Measurements from ENCODE around the gene RAB3IL1.
"Not testable (repeated sequence)": the region's sequence is repeated elsewhere in the genome, so short reads cannot be mapped to it uniquely, and the experiment has no call there.

RAB3IL1 gene, protein sequence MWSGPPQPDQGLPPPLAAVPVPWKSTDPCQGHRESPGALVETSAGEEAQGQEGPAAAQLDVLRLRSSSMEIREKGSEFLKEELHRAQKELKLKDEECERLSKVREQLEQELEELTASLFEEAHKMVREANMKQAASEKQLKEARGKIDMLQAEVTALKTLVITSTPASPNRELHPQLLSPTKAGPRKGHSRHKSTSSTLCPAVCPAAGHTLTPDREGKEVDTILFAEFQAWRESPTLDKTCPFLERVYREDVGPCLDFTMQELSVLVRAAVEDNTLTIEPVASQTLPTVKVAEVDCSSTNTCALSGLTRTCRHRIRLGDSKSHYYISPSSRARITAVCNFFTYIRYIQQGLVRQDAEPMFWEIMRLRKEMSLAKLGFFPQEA

DNA sequence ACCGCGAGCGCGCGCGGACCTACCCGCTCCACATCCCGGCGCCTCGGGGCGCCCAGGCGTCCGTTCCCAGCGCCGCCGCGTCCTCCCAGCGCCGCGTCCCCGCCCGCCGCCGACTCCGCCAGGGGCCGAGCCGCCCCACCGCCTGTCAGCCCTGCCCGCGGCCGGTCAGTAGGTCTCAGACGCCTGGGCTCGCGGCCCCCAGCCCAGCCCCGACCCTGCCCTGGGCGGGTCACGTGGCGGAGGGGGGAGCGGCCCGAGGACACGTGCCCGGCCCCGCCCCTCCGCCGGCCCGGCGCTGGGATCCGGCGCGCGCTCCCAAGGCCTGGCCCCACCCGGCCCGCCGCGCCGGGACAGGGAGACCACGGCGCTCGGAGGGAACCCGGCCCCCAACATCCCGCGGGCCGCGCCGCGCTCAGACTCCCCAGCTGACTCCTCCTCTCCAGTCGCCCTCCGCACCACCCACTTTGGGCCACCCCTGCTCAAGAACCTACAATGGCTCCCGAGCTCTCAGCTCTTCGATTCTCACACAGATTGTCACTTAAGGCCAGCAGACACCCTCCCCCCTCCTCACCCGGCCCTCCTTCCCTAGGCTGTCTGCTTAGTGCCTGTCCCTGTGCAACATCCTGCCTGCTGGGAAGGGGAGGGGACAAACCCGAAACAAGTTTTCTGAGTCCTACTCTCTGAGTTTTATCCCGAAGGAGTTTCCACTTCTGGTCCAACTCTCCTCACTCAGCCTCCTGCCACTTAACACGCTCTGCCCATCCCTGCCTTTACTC is at the start of gene RAB3IL1:
Gene RAB3IL1, minus strand, starts transcription at position 233 of the 776 bp plus-strand sequence. Its CDS starts 199 bp downstream, at position 34.
- DNase-seq, result no peak

DNA sequence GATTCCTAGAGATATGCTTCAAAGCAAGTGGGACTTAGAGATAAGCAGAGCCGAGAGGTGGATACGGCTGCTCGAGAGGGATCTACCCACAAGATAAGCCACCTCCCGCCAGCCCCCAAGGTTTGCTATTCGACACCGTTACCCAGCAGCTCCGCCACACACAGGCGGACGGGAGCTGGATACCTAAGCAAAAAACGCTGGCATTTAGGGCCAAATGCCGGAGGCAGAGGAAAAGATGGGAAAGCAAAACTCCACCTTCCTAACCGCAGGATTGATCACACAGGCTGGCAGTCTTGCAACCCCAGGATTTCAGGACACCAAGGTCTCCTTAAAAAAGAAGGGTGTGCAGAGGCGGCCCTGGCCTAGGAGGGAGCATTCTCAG is 49.4 kb upstream of the RAB3IL1 start:
- DNase-seq, result no peak

DNA sequence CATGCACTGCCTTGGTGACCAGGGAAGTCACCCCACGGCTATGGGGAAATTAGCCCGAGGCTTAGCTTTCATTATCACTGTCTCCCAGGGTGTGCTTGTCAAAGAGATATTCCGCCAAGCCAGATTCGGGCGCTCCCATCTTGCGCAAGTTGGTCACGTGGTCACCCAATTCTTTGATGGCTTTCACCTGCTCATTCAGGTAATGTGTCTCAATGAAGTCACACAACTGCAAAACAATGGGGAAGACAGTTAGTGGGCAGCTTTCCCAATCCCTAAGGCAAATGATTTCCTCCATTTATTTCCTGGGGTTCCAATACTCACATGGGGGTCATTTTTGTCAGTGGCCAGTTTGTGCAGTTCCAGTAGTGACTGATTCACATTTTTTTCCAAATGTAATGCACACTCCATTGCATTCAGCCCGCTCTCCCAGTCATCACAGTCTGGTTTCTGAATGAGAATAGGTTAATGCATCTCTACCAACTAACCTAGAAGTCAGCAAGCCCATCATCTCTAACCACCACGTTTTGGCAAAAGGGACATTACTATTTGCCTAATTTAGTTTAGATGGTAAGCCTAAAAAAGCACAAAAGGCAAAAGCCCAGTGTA is 47.4 kb upstream of the RAB3IL1 start:
- not testable (repeated sequence) for DNase-seq

DNA sequence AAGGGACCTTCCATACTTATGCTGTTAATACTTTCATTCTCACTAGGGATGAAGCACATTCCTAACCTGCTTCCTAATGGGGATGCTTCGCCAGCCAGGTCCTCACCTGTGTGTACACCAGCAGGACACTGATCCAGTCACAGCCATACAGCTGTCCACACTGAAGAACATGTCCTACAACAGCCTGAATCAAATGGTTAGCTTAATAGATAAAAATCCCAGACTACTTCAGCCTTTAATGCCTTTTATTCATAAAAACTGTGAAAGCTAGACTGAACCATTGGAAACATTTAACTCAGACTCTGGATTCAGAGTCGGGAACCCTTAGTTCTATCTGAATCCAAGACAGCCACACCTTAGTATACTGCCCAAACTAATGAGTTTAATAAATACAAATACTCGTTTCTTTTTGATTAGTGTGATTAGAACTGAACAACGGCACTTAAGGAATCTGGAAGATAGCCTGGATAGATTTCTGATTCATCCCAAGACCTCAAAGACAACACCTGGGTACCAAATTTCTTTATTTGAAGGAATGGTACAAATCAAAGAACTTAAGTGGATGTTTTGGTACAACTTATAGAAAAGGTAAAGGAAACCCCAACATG is 46.8 kb upstream of the RAB3IL1 start:
- no peak for DNase-seq

DNA sequence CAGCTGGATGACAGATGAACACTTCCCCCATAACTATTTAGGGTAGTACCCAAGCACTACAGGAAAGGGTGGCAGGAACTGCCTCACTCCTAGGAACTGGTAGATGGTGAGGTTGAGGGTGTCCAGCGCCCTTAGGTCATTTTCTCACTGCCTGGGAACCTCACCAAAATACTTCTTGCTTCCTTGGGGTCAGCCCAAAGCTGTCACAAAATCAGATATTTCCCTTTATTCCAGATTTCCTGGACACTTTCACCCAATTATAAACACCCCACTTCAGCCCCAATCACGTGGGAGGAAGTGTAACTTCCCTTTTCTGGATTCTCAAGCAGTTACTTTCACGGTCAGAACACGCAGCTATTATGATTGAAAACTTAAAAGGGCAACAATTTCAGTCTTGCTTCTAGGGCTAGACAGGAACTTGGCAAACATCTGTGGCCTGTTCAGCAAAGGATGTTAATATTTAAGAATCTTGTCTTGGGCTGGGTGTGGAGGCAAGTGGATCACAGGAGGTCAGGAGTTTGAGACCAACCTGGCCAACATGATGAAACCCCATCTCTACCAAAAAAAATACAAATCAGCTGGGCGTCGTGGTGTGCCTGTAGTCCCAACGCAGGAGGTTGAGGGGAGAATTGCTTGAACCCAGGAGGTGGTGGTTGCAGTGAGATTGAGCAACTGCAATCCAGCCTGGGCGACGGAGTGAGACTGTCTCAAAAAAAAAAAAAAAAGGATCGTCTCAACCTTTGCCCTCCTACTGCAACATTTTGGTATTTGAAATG is 46.1 kb upstream of the RAB3IL1 start:
- DNase-seq, result no peak

DNA sequence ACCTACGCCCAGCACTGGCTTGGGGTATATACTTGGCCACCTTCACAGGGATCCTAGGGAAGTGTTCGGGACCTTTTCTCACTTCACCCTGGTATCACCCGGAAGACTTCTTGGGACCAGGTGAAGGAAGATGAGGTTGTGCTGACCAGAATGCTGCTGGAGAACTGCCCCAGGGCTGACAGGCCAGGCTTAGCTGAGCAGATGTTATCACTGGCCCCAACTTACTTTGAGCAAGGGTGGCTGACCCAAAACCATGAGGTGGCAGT is 45.6 kb upstream of the RAB3IL1 start:
- no peak for DNase-seq

DNA sequence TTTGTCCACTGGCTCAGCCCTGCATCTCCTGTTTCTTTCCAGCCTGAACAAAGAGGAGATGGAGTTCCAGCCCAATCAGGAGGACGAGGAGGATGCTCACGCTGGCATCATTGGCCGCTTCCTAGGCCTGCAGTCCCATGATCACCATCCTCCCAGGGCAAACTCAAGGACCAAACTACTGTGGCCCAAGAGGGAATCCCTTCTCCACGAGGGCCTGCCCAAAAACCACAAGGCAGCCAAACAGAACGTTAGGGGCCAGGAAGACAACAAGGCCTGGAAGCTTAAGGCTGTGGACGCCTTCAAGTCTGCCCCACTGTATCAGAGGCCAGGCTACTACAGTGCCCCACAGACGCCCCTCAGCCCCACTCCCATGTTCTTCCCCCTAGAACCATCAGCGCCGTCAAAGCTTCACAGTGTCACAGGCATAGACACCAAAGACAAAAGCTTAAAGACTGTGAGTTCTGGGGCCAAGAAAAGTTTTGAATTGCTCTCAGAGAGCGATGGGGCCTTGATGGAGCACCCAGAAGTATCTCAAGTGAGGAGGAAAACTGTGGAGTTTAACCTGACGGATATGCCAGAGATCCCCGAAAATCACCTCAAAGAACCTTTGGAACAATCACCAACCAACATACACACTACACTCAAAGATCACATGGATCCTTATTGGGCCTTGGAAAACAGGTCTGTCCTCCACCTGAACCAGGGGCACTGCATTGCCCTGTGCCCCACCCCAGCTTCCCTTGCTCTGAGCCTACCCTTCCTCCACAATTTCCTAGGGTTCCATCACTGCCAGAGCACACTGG is 45.0 kb upstream of the RAB3IL1 start:
- no peak for DNase-seq

DNA sequence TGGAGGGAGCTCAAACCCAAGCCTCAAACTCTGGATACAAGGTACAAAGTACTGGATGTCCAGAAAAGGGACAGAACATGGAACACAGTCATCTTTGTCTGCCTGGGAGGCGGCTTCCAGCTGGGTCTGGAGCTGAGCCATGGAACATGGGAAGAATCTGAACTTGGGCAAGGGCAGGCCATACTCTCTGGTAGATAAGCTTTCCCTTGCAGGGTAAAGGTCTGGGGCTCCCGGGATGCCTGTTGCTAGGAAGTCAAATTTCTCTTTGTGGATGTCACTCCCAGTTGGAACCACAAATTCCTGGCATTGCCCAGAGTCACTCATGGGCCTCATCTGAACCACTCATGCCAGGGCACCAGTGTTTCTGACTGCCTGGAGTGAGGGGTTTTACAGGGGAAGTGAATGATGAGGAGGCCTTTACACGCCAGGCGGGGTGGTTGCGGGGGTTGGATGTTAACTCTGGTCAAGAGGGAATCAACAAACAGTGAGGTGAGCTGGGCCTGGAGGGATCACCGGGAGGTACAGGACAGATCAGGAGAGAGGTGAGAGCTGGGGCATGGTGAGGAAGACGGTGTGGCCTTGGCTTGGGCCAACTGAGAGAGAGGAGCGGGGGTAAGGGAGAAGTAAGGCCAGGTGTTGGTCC is 44.3 kb upstream of the RAB3IL1 start:
- DNase-seq, result no peak

DNA sequence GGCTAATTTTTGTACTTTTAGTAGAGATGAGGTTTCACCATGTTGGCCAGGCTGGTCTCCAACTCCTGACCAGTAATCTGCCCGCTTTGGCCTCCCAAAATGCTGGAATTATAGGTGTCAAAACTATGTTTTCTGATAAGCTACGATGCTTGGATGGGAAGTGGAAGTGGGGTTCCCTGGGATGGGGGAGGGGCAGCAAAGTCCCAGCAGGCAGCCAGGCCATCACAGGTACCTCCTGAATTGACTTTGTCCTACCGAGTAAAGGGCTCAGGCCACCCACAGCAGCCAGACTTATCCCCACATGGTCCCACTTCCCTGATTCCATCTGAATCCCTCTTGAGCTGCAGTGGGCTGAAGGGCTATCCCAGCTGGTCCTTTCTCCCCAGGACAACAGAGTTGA is 43.2 kb upstream of the RAB3IL1 start:
- no peak for DNase-seq

DNA sequence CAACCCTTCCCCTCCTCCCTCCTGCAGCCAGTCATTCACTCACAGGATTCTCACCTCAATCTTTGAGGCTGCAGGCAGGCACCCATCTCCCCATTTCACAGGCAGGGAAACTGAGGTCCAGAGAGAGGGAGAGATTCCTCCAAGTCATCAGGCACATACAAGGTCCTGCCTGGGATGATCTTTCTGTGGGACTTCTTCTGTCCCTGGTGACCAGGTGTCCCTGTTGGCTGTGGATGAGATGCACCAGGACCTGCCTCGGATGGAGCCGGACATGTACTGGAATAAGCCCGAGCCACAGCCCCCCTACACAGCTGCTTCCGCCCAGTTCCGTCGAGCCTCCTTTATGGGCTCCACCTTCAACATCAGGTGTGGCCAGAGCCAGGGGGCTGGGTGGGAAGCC is 42.3 kb upstream of the RAB3IL1 start:
- DNase-seq, result no peak

DNA sequence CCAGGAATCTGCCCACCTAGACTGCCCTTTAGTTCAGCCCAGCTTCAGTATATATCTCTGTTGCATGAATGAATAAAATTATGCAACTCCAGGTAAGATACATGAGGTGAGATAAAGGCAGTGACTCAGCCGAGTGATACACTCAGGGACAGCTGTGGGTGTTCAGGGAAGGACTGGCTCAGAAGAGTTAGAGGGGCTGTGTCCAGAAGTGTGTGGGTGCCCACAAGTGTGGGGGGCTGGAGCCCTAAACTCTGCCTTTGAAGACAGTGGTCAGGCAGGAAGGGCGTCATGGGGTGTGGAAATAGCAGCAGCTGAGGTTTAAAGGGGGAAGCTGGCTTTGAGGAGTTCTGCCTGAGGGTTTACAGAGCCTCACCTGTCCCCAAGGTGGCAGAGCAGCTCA is 41.7 kb upstream of the RAB3IL1 start:
- DNase-seq, result no peak

DNA sequence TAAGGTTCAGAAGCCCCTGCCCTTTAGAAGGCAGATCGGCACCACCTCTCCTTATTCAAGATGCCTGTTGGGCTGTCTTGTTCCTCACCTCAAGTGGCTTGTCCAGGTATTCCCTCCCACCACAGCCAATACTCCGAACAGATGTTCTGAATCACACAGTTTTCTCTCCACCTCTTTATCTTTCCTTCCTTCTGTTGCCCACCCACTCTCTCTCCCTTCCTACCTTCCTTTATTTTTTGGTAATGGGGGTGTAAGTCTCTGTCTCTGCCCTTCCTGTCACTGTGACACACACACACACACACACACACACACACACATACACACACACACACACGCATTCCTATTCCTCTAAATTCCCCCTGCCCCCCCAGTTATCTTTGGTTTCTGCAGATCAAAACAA is 41.2 kb upstream of the RAB3IL1 start:
- DNase-seq, result no peak

DNA sequence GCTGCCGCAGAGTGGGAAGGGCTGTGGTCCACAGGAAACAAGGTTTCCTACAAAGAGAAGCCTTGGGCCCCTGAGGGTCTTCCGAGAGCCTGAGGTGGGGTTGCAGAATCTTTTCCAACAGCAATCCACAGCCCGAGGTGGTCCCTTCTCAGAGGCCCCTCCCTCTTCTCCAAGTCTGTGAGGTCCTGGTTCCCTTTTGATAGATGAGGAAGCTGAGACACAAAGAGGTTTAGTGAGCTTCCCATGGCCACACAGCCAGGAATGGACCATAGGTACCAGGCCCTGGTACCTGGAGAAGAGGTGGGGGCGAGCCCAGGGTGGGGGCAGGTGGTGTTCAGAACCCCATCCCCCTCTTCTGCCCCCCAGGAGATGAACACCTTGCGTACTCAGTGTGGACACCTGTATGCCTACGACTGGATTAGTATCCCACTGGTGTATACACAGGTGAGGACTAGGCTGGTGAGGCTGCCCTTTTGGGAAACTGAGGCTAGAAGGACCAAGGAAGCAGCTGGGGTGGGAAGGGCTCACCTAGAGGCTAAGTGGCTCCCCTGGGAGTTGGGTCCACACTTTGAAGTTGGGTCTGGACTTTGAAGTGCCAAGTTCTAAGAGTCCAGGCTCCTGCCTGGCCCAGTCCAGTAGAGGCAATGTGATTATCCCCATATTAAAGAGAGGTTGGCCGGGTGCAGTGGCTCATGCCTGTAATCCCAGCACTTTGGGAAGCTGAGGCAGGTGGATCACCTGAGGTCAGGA is 39.8 kb upstream of the RAB3IL1 start:
- no peak for DNase-seq

DNA sequence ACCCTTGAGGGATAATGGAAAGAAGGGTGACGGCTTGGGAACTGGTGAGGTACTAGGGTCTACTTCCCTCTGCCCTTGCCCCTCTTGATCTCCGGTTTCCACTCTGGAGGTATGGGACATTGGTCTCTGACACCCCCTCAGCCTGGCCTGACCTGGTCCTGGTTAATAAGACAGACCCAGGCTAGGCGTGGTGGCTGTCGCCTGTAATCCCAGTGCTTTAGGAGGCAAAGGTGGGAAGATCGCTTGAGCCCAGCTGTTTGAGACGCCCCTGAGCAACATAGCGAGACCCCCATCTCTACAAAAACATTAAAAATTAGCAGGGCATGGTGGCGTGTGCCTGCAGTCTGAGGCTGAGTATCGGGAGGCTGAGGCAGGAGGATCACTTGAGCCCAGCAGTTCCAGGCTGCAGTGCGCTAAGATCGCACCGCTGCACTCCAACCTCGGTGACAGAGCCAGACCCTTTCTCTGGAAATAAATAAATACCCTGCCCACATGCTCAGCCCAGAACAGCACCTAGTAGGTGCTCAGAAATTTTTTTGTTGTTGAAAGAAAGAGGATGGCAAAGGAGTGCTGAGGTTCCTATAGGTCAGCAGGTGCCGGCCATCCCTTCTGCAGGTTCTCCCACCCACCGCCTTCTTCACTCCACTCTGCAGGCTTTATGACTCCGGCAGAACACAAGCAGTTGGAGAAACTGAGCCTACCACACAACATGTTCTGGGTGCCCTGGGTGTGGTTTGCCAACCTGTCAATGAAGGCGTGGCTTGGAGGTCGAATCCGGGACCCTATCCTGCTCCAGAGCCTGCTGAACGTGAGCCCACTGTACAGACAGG is 39.0 kb upstream of the RAB3IL1 start:
- DNase-seq, result no peak

DNA sequence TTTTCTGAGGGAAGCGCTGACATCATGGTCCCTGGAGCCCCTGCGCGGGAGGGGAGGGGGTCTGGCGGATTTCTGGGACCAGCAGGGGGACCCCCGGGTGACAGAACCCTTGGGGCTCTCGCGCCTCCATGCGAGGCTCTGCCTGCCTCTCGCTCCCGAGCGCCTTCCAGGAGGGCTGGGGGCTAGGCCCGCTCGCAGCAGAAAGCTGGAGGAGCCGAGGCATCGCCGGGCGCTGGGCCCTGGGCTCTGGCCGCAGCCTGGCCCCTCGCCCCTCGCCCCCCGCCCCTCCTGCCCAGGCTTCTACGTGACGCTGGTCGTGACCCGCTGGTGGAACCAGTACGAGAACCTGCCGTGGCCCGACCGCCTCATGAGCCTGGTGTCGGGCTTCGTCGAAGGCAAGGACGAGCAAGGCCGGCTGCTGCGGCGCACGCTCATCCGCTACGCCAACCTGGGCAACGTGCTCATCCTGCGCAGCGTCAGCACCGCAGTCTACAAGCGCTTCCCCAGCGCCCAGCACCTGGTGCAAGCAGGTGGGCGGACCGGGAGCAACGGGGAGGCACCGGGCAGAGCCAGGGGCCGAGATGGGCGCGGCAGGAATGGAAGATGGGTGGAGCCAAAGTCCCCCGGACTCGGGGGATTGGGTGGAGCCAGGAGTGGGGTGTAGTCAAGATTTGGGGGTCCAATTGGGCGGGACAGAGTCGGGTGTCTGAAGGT is 38.2 kb upstream of the RAB3IL1 start:
- DNase-seq, result no peak

DNA sequence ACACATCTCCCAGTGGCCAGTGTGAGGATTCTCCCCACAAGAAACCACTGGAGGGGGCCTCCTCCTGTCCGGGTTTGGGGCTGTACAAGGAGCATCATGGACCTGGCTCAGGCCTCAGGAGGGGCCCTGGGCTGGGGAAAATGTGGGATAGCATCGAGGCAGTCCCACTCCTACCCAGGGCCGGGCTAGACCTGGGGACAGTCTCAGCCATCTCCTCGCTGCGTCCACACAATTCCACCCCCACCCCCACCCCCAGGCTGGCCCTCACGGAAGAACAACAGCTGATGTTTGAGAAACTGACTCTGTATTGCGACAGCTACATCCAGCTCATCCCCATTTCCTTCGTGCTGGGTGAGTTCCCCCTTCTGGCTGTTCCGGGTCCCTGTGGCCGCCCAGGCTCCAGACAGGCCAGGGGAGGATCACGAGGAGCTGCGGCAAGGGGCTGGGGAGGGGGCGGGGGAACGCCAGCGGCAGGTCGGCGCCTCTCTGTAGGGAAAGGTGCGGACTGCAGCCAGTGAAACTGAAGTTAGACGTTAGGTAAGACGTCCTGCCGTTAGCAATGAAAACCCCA is 37.6 kb upstream of the RAB3IL1 start:
- DNase-seq, result no peak

DNA sequence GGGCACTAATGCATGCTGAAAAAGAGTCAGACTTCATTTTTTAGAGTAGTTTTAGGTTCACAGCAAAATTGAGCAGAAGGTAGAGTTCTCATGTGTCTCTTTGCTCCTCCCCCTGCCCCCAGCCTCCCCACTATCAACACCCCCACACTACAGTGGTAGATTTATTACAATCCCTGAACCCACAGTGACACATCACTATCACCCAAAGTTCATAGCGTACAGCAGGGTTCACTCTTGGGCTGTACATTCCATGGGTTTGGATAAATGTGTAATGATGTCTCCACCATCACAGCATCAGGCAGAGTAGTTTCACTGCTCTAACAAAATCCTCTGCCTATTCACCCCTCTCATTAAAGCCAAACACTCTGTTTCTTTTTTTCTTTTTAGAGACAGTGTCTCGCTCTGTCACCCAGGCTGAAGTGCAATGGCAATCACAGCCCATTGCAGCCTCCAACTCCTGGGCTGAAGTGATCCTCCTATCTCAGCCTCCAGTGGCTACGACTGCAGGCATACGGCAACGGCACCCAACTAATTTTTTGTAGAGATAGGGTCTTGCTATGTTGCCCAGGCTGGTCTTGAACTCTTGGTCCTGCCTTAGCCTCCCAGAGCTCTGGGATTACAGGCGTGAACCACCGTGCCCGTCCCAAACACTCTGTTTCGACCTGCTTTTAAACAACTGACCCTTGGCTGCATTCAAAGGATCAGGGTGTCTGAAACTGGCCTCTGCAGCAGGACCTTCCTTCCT is 36.9 kb upstream of the RAB3IL1 start:
- no peak for DNase-seq

DNA sequence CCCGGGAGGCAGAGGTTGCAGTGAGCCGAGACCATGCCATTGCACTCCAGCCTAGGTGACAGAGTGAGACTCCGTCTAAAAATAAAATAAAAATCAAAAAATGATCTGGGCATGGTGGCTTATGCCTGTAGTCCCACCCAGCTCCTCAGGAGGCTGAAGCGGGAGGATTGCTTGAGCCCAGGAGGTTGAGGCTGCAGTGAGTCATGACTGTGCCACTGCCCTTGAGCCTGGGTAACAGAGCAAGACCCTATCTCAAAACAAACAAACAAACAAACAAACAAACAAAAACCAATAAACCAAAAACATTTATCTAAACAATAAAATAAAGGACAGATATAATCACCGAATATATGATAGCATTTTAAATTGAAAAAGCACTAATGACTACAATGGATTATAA is 36.3 kb upstream of the RAB3IL1 start:
- not testable (repeated sequence) for DNase-seq
